GM21423 (cell line): ENCODE results near the gene POTEH.
"Not testable (repeated sequence)": the region's sequence is repeated elsewhere in the genome, so short reads cannot be mapped to it uniquely, and the experiment has no call there.

Source experiments
- ATAC-seq: cut with Tn5 transposase; IDR thresholded peaks from one replicate; pipeline ENCODE4 v1.9.1; 2021; ENCODE audit warnings: mild to moderate bottlenecking, moderate library complexity; ENCODE audit not compliant: unreplicated experiment

Gene POTEH

GRCh38 chr22:15689749-15690125, at the start of gene POTEH:
Gene POTEH (plus strand): TSS chr22:15690026. CDS start chr22:15690078, 52 bp downstream.
- not testable (repeated sequence) for ATAC-seq

GRCh38 chr22:15642288-15642861, 47.5 kb upstream of the POTEH start:
- ATAC-seq, result not testable (repeated sequence)

DNA sequence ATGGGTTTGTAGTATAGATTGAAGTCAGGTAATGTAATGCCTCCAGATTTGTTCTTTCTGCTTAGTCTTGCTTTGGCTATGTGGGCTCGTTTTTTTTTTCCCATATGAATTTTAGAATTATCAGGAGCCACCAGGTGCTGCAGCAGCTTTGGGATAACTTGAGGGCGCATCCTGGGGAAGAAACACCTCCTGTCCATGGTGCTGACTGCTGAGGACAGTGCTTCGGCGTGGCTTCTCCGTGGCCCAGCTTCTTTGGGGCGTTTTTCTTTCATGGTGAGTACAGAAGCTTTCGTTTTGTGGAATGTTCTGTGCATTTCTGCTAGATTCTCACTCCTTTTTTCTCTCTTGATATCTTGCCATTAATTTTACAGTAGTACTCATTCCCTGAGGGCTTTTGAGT, 37.9 kb upstream of the POTEH start:
- ATAC-seq, result not testable (repeated sequence)

GRCh38 chr22:15652738-15653137, 37.1 kb upstream of the POTEH start:
- not testable (repeated sequence) for ATAC-seq

DNA sequence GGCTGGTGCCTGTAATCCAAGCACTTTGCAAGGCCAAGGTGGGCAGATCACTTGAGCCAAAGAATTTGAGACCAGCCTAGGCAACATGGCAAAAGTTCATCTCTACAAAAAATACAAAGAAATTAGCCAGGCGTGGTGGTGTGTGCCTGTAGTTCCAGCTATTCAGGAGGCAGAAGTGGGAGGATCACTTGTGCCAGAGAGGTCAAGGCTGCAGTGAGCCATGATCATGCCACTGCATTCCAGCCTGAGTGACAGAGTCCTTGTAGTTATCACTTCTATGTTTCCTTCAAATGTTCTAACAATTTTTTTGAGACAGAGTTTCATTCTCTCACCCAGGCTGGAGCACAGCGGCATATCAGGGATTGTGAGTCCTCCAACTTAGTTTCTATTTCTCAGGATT, 36.6 kb upstream of the POTEH start:
- not testable (repeated sequence) for ATAC-seq

DNA sequence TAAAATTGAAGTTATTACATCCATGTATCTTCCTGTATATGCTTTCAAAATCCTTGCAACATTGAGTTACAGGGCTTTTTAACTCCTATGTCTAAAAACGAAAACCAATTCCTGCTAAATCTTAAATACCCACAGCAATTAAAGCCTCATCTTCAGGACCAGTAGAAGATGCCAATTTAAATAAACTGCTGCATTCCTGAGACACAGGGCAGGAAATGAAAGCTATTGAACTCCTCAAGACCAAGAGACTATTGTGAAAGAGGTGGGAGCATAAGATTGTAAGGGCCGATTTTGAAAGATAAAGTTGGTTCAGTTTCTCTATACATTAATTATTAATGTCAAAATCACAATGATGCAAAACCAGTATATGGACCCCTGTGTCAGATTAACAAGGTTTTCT, 28.7 kb upstream of the POTEH start:
- ATAC-seq, result not testable (repeated sequence)

DNA sequence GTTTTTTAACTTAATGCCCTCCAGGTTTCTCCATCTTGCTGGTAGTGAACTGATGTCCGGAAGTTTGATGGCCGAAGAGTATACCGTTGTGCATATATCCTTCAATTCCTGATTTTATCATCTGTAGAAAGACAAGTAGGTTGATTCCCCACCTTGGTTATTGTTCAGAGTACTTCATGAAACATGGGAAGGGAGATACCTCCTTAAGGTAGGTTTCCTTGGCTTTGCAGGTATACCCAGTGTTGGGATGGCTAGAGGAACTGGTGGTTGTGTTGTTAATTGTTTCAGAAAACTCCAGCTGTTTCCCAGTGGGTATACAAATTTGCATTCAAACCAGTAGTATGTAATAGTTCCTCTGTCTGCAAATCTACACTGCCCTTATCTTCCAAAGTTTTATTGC, 25.1 kb upstream of the POTEH start:
- ATAC-seq, result not testable (repeated sequence)

DNA sequence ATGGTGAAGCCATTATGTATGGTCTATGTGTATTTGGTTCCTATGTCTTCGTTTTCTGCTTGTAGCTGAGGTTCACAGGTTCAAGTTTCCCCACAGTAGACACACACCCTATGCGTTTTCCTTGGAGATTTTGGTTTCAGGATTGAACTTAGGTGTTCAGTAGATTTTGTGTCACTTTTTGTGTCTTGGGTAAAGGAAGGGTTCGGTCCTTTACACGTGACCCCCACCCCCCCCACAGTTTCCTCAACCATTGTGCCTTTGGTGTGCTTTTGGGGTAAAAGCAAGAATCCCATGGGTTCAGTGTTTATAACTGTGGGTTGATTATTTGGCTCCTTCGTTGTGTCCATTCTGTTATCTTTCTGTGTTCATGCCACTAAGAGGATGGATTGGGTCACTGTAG, 24.3 kb upstream of the POTEH start:
- ATAC-seq, result not testable (repeated sequence)

DNA sequence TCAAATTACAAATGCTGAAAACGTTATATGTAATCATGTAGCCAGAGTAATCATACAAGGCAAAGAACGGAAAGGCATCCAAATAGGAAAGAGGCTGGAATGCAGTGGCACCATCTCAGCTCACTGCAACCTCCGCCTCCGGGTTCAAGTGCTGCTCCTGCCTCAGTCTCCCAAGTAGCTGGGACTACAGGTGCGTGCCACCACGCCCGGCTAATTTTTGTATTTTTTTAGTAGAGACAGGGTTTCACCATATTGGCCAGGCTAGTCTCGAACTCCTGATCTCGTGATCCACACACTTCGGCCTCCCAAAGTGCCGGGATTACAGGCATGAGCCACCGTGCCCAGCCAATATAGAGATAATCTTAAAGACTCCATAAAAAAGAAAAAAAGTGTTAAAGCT, 20.4 kb upstream of the POTEH start:
- not testable (repeated sequence) for ATAC-seq

- ATAC-seq, result not testable (repeated sequence)
These were observed 10.1 kb upstream of the POTEH start for GRCh38 chr22:15679702-15680101.

DNA sequence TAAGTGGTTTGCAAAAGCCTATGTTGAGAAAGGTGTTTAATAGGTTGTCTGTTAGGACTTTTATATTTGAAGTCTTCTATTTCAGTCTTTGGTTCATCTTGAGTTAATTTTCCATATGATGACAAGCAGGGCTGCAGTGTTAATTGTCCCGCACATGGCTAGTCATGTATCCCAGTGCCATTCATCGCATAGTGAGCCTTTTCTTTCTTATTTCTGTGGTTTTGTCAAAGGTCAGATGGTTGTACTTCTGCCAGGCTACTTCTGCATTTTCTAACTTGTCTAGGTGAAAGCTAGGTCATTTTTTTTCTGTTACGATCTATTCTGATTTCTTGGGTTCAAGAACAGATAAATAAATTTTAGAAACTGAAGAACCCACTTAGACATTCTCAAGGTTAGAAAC, 5.7 kb upstream of the POTEH start:
- ATAC-seq, result not testable (repeated sequence)

GRCh38 chr22:15684695-15685094, 5.1 kb upstream of the POTEH start:
- not testable (repeated sequence) for ATAC-seq

DNA sequence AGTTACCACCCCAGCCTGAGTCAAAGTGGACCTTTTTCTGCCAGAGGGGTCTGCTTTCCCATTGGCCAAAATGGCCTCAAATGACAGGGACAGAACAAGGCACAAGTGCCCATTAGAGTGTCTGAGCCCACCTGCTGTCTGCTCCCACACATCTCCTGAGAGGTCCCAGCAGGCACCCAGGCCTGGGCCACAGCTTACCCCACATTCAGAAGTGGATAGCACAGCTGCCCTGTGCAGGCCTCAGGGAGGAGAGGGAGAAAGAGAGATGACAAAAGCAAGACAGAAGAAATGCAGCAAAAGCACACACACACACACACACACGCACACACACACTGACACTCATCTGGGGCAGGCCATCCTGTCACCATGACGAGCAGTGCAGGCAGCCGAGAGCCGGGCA, 4.2 kb upstream of the POTEH start:
- not testable (repeated sequence) for ATAC-seq

DNA sequence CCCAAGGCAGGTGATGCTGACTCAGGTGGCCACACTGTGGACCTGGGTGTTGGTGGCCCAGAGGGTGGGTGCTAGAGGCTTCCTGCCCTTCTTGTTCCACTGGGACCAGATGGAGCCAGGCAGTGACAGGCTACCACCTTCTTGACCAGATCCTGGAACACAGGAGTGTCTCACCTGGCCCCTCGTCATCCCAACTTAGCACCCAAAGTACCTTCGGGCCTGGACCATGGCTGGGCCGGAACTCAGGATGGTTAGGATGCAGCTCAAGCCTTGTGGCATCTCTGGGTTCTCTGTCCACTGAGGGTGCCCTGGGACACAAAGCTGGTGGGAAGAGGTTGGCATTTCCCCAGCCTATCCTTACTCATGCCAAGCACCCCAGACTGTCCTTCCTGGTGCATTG, 2.7 kb upstream of the POTEH start:
- not testable (repeated sequence) for ATAC-seq

- ATAC-seq, result not testable (repeated sequence)
These were observed 2.1 kb upstream of the POTEH start for GRCh38 chr22:15687676-15688075.

GRCh38 chr22:15688090-15688489, 1.7 kb upstream of the POTEH start:
- ATAC-seq, result not testable (repeated sequence)

- ATAC-seq, result not testable (repeated sequence)
These were observed 646 bp upstream of the POTEH start for GRCh38 chr22:15689012-15689748.

GRCh38 chr22:15713600-15713999, 23.8 kb downstream of the POTEH start:
- not testable (repeated sequence) for ATAC-seq

- not testable (repeated sequence) for ATAC-seq
These were observed 24.3 kb downstream of the POTEH start for GRCh38 chr22:15714125-15714524.

DNA sequence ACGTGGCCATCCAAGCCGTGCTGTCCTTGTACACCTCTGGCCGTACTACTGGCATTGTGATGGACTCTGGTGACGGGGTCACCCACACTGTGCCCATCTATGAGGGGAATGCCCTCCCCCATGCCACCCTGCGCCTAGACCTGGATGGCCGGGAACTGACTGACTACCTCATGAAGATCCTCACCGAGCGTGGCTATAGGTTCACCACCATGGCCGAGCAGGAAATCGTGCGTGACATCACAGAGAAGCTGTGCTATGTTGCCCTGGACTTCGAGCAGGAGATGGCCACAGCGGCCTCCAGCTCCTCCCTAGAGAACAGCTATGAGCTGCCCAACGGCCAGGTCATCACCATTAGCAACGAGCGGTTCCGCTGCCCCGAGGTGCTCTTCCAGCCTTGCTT, 32.1 kb downstream of the POTEH start:
- not testable (repeated sequence) for ATAC-seq

DNA sequence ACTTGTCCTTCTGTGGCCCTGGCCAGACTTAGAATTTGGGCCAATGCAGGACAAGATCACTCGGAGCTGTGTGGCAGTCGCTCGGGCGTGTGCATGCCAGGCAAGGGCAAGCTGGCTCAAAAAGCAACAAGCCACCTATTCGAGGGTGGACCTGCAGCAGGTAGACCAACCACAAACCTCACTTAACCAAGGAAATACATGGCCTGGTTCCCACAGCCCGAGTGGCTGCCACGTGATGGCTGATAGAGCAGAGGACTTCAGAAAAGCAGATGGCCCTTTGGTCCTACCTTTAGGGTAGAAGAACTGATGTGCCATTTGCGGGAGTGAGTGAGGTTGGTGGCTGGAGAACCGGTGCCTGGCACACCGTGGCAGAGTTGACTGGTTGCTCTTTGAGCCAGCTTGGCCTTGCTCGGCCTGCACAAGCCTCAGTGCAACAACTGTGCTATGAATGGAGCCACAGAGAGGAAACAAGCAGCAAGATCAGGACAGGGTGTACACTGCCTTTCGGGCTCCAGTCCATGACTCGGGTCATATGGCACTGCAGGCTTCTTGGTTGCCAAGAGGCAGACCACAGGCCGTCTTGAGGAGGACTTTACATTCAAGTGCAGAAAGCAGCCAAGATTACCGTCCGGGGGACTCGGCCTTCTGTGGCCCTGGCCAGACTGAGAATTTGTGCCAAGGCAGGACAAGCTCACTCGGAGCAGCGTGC, 39.5 kb downstream of the POTEH start:
- not testable (repeated sequence) for ATAC-seq

- ATAC-seq, result not testable (repeated sequence)
These were observed 41.2 kb downstream of the POTEH start for GRCh38 chr22:15731023-15731422.
